Sigmoid colon (tissue), 4 donors: Measurements from ENCODE around the gene FTO.

ENCODE experiments used
- EP300 ChIP-seq, 4 donors: sonication (generic); formaldehyde crosslinking; IDR thresholded peaks; one replicate each; pipeline ENCODE4 v1.6.1; 2017; ENCODE audit warnings: antibody characterized with exemption in 4 of 4
- POLR2A ChIP-seq, 2 donors: fragments of 450-650 bp; IDR thresholded peaks; one replicate each; pipeline ENCODE4 v1.6.1; 2016; ENCODE audit warnings: antibody characterized with exemption in 2 of 2, mild to moderate bottlenecking in 2 of 2, moderate library complexity in 2 of 2
- POLR2AphosphoS5 ChIP-seq, 4 donors: sonication (generic); formaldehyde crosslinking; IDR thresholded peaks; one replicate each; pipeline ENCODE4 v1.6.1; 2017; ENCODE audit warnings: antibody characterized with exemption in 4 of 4
- TF ChIP-seq, protein P1 (sequence below), 4 experiments: fragments of 450-650 bp in 3 of 4; fragments of 200-600 bp in 1 of 4; IDR thresholded peaks; one replicate each; pipeline ENCODE4 v1.5.1; 2016 to 2019; ENCODE audit warnings: antibody characterized with exemption in 4 of 4, mild to moderate bottlenecking in 3 of 4, moderate library complexity in 2 of 4

DNA sequence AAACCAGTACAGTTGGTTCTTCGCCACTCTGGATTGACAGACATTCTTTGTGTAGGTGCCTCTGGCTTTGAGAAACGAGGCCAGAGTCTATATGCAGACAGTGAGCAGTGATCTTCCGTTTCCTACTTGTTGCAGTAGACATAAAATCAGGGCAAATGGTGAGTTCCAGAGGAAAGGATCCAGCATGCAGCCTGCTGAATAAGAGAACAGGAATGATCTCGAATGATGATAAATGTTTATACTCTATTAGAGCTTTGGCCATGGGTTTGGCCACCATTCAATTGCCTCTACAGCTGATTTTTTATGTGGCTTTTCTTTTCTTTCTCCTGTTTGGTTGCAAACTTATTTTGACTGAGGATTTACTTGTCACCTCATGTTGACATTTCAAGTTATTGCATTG, 295.9 kb downstream of the FTO start:
- TF ChIP-seq, protein P1, sequence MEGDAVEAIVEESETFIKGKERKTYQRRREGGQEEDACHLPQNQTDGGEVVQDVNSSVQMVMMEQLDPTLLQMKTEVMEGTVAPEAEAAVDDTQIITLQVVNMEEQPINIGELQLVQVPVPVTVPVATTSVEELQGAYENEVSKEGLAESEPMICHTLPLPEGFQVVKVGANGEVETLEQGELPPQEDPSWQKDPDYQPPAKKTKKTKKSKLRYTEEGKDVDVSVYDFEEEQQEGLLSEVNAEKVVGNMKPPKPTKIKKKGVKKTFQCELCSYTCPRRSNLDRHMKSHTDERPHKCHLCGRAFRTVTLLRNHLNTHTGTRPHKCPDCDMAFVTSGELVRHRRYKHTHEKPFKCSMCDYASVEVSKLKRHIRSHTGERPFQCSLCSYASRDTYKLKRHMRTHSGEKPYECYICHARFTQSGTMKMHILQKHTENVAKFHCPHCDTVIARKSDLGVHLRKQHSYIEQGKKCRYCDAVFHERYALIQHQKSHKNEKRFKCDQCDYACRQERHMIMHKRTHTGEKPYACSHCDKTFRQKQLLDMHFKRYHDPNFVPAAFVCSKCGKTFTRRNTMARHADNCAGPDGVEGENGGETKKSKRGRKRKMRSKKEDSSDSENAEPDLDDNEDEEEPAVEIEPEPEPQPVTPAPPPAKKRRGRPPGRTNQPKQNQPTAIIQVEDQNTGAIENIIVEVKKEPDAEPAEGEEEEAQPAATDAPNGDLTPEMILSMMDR (IDR thresholded peaks at IDR 0.05): no peak
- no peak for TF ChIP-seq POLR2A (IDR thresholded peaks at IDR 0.05)
- TF ChIP-seq EP300 (IDR thresholded peaks at IDR 0.05): no peak
- no peak for TF ChIP-seq POLR2AphosphoS5 (IDR thresholded peaks at IDR 0.05)
